HEK293T (cell line): ENCODE data around the gene MAFG.

ENCODE experiments used
- ARNT ChIP-seq: fragments of 450-650 bp; IDR thresholded peaks from 2 replicates; pipeline ENCODE4 v1.6.1; 2017; ENCODE audit warnings: mild to moderate bottlenecking
- BHLHE40 ChIP-seq: fragments of 450-650 bp; IDR thresholded peaks from 2 replicates; pipeline ENCODE4 v1.6.1; 2016; ENCODE audit warnings: mild to moderate bottlenecking, moderate library complexity, borderline replicate concordance
- FOXA1 ChIP-seq: fragments of 450-650 bp; IDR thresholded peaks from 2 replicates; pipeline ENCODE4 v1.6.1; 2016; ENCODE audit warnings: mild to moderate bottlenecking
- FOXK2 ChIP-seq: fragments of 450-650 bp; IDR thresholded peaks from 2 replicates; pipeline ENCODE4 v1.6.1; 2016; ENCODE audit warnings: mild to moderate bottlenecking
- FOXM1 ChIP-seq: fragments of 450-650 bp; IDR thresholded peaks from 2 replicates; pipeline ENCODE4 v1.6.1; 2017; ENCODE audit warnings: mild to moderate bottlenecking, borderline replicate concordance
- HDGF ChIP-seq: fragments of 450-650 bp; IDR thresholded peaks from 2 replicates; pipeline ENCODE4 v1.6.1; 2017; ENCODE audit warnings: antibody characterized with exemption, borderline replicate concordance
- LEF1 ChIP-seq: fragments of 450-650 bp; IDR thresholded peaks from 2 replicates; pipeline ENCODE4 v1.6.1; 2017; ENCODE audit warnings: mild to moderate bottlenecking, borderline replicate concordance
- PKNOX1 ChIP-seq: fragments of 450-650 bp; IDR thresholded peaks from 2 replicates; pipeline ENCODE4 v1.6.1; 2016
- SP1 ChIP-seq: fragments of 450-650 bp; IDR thresholded peaks from 2 replicates; pipeline ENCODE4 v1.6.1; 2017
- SUZ12 ChIP-seq: fragments of 450-650 bp; IDR thresholded peaks from 2 replicates; pipeline ENCODE4 v1.6.1; 2016; ENCODE audit warnings: mild to moderate bottlenecking
- TARDBP ChIP-seq: fragments of 450-650 bp; IDR thresholded peaks from 2 replicates; pipeline ENCODE4 v1.6.1; 2016

GRCh38 chr17:81927152-81927652 lies 333 bp downstream of the MAFG start:
- no peak for TF ChIP-seq FOXA1
- no peak for TF ChIP-seq FOXM1
- TF ChIP-seq BHLHE40 = no peak
- no peak for TF ChIP-seq FOXK2
- TF ChIP-seq SUZ12 = no peak
- no peak for TF ChIP-seq PKNOX1
- TF ChIP-seq LEF1 = no peak
- no peak for TF ChIP-seq SP1
- no peak for TF ChIP-seq ARNT
- no peak for TF ChIP-seq TARDBP
- TF ChIP-seq HDGF = no peak
